Activated effector memory CD4-positive, alpha-beta T cell treated with Interleukin-2 at 50 U/mL for 16 hours (primary cell): ENCODE data around the gene SLC36A1.

Experiments used
- DNase-seq: peaks from one replicate; pipeline ENCODE4 v3.0.0-alpha.2; 2020

SLC36A1 gene

DNA sequence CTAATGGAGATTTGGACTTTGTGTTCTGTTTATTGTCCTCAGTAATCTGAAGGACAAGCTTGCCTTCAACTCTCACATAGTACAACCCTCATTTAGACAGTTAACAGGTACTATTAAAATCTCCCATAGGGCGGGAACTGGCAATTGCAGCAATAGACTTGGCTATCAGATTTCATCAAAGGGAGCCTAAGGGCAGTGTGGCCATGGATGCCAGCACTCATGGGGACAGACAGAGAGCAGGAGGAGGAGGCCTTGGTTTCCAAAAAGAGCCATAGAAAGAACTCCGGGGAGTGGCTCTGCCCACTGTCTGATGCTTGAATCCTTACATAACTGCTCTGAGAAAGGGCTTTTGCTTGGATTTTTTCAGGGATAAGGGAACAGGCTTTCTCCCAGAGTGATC is 6.8 kb downstream of the SLC36A1 start:
- DNase-seq, result no peak

DNA sequence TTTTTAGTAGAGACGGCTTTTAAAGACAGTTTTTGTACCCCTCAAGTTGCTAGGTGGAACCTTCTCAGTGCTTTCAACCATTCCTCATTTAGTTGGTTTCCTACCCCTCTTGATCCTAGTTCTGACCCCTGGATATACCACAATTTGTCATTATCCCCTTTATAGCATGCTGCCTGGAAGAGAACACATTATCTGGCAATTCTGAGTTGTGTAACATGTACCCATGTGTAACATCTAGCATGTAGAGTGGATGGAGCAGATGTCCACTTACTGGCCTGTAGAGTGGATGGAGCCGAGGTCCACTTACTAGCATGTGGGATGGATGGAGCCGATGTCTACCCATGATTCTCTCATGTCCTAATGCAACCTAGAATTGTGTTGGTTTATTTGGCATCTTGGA is 7.5 kb downstream of the SLC36A1 start:
- no peak for DNase-seq

- DNase-seq, result no peak
These were observed 9.0 kb downstream of the SLC36A1 start for GRCh38 chr5:151456321-151456940.

GRCh38 chr5:151458314-151458713 is 10.9 kb downstream of the SLC36A1 start:
- DNase-seq, result no peak

DNA sequence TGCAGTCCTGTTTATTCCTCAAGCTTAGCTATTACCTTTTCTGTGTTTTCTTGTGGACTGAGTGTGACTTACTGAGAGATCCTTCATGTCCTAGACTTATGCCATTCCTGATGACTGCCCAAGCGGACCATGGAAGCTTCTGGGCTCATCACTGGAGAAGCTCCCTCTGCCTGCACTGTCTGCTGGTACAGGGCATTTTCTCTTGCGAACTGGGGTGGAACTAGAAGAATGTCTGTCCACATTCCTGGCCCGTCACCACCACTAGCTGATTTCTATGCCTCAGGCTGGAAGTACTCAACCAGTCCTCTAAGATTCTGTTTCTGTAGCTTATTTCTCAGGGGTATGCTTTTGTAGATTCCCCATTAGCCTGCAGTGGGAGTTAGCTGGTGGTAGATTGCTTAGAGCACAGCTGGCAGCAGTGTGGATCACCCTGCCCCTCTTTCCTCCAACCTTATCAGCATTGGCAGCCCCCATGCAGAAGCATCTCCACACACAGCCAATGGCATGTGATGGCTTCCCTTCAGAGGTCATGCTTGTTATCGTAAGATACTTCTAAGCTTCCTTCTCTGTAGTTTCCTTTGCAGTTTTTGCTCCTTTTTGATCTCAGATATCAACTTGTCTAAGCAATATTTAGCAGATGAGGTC is 12.4 kb downstream of the SLC36A1 start:
- no peak for DNase-seq

DNA sequence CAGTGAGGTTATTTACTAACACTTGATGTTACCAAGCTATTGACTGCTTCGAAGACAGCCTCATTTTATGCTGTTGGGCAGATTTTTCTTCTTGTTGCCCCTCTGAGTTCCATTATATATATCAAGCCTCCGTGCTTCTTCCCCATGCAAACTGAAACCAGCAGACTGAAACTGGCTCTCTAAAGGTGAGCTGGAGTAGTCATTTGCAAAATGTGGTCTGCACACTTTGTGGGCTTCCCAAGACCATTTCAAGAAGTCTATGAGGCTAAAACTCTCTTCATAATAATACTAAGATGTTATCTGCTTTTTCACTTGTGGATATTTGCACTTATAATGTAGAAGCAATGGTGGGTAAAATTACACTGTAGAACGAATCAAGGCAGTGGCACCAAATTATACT is 13.9 kb downstream of the SLC36A1 start:
- no peak for DNase-seq

DNA sequence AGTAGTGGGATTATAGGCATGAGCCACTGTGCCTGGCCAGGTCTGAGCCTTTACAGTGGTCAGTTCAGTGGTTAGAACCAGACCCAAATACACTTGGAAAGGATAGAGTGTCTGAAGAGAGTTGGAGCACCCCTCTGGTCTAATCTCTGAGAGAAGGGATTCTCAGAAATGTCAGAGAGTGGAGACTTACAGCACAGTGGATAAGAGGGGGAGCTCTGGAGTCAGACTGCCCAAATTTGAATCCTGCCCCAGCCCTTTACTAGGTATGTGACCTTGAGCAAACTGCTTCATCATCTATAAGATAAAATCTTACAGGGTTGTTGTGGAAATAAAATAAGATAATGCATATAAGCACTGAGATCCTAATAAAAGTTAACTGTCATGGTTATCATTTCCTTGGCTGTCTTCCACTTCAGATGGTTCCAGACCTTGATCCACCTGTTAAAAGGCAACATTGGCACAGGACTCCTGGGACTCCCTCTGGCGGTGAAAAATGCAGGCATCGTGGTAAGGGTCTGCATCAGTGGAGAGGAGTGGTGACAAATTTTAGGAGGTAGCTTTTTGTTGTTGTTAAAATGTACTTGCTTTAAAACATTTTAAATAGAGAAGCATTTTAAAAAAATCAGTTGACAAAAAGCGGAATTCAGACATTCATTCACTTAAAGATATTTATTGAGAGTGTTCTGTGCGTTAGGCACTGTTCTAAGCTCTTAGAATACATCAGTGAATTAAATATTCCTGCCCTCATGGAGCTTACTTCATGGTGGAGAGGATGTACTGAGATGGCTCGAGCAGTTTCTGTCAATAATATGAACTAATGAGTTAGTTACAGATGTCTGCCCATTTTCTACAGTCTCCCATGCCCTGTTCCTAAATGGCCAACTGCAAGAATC is 16.0 kb downstream of the SLC36A1 start:
- DNase-seq, result no peak

- DNase-seq, result no peak
These were observed 16.7 kb downstream of the SLC36A1 start for GRCh38 chr5:151464101-151464500.

DNA sequence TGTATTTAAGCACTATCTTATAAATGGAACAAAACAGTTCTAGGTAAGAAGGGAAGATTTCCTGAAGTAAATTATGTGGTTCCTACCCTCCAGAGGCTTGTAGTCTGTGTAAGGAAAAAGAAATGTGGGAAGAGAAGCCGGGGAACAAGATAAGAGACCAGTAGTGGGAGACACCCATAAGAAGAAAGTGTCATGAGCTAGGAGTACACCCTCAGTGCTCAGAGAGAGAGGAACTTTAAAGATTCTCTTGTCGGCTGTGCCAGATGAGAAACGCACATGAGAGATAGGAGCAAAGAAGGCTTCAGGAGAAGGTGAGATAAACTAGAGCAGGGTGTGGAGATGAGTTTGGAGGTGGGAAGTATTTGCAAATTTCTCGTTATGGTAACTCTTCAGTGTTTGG is 18.1 kb downstream of the SLC36A1 start:
- DNase-seq, result no peak

DNA sequence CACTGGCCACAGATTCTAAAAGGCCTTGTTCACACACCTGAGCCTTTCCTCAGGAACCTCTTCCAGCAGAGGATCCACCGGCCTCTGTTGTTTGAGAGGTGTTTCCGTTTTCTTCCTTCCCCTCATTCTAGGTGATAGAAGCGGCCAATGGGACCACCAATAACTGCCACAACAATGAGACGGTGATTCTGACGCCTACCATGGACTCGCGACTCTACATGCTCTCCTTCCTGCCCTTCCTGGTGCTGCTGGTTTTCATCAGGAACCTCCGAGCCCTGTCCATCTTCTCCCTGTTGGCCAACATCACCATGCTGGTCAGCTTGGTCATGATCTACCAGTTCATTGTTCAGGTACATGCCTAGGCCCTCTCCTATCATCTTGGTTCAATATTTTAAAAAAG is 20.2 kb downstream of the SLC36A1 start:
- no peak for DNase-seq

DNA sequence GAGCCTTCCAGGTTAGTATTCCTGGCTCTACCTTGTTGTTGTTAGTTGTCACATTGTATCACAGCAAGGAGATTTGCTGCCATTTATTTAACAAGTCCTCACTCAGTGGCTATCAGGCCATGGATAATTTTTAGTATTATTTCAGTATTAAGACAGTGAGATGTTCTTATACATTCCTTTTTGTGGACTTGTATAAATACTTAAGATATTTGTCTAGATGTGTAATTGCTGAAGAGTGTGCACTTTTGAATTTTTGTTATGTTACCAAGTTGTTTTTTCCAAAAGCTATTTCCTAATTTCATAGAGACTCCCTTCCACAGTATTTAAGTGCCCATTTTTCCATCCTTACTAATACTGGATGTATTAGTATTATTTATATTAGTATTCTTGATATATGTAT is 22.0 kb downstream of the SLC36A1 start:
- DNase-seq, result no peak

GRCh38 chr5:151469992-151470391 is 22.6 kb downstream of the SLC36A1 start:
- DNase-seq, result no peak

DNA sequence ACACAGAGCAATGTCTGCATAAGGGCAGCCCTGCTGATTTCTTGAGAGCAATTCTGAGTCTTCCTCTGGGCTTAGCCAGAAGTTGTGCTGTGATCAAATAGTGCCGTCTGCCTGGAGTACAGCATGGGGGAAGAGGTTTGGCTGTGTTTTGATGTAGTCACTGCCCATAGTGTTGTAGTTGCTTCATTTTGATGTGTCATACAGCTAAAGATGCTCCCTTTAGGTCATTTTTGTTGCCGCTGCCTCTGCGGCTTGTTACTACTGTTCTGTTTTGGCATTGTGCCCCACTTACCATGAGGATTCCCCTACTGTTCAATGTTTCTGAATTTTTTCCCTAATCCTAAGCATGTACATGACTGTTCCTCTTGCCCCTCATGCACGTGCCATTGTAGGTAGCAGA is 23.0 kb downstream of the SLC36A1 start:
- DNase-seq, result no peak

GRCh38 chr5:151471276-151471675 is 23.9 kb downstream of the SLC36A1 start:
- no peak for DNase-seq

- no peak for DNase-seq
These were observed 27.4 kb downstream of the SLC36A1 start for GRCh38 chr5:151474799-151475198.

- no peak for DNase-seq
These were observed 28.0 kb downstream of the SLC36A1 start for GRCh38 chr5:151475388-151475787.

DNA sequence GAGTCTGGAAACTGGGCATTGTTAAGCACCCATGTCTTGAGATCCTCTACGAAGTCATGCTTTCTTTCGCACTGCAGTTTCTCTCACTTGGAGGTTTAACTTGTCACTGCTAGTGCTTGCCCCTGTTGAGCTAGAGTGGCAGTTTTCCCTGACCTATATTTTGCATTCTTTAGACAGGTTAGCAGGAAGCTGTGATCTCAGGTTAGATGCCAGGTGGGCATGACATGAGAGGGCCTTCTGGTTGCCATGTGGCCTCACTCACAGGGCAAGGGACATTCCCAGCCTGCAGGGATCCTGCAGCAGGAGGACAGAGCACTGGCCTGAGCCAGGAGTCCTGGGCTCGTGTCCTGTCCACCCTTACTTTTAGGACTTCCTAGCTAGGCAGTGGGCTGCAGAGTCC is 28.6 kb downstream of the SLC36A1 start:
- no peak for DNase-seq

DNA sequence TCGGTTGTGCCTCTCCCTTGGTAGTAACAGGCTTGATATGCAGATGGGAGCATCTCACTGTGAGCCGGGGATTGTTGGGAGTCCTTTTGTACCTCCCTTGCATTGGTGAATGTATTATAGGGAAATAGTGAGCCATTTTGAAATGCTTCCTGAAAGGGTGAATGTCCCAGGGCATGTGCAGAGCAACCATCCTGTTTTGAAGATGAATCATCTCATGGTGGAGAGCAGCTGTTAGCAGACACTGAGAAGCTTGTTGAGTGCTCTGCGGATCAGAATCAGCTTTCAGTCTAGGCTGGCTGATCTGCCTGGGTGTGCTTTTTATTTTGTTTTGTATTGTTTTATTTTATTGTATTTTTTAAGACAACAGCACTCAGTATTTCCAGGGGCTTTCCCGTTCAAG is 29.7 kb downstream of the SLC36A1 start:
- no peak for DNase-seq

GRCh38 chr5:151480384-151481293 is 33.2 kb downstream of the SLC36A1 start:
- DNase-seq, result no peak

GRCh38 chr5:151483176-151483575 is 35.8 kb downstream of the SLC36A1 start:
- DNase-seq, result no peak

DNA sequence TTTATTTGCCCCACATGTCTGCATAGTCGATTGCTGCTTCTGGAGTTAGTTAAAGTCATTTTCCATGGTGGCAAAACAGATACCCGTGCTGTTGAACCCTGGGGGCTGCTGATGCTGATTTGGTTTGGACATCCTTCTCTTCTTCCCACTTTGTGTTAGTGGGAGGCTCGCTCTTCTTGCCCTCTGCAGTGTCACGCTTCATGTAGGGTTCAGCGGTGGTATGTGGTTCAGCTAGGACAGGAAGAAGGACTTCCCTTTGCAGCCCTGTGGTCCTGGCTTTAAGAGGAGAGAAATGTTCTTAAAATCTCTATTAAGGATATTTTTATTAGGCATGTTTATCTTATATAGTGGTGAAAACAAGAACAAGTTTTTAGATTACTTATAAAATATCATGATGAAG is 36.2 kb downstream of the SLC36A1 start:
- no peak for DNase-seq

GRCh38 chr5:151487544-151487943 is 40.1 kb downstream of the SLC36A1 start:
- DNase-seq, result no peak

- DNase-seq, result no peak
These were observed 43.2 kb downstream of the SLC36A1 start for GRCh38 chr5:151490627-151491026.
